SW480 (cell line): ENCODE results near the gene NEGR1.

ENCODE experiments used
- DNase-seq: peaks from one replicate; pipeline ENCODE4 v3.0.0-alpha.2; 2016; ENCODE audit warnings: low spot score

Gene NEGR1

DNA sequence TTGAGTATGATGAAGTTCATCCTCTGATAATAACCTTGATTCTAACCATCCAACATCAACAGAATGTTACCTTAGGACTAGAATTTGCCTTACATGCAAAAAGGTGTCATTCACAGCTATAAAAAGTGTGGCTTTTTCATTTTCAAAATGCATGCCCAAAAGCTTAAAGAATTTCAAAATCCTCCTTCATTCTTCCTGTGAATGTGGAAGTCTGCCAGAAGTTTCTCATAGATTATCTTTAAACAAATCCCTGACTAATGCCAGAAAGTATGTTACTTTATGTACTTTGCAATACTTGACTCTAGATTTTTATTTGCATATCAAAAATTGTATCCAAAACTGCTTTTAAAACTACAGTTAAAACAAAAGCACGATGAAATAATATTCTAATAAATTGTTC lies 930.9 kb downstream of the NEGR1 start:
- no peak for DNase-seq

DNA sequence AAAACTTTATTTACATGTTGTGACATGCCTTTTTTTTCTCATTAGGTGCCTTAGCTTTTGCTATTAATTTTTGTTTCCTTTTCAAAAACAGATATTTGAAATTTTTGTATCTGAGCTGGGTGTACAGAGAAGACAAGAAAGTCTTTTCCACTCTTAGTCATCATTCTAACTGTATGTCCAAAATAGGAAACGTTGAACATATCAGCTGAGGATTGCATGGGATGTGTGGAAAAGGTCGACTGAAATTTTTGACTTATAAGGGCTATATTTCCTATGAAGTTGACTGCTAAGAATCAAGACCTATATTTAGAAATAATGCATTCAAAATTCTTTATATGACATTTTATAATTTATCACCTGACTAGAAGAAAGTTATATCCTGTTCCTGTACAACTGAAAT lies 931.5 kb downstream of the NEGR1 start:
- DNase-seq, result no peak

DNA sequence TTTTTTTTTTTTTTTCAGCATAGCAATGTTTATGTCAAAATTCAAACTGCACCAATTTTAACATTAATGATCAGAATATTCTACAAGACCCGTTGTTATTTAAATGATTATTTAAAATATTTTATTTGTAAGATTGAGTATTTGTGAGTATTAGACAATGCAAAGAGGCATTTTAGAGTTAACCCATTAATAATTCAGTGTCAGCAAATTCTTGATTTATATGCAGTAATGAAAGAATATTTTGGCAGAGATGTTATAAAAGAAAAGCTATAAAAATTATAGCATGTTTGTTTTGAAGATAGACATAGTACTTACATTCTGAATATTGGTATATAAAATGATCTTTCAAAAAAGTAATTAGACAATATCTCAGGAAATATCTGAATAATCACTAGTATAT lies 932.0 kb downstream of the NEGR1 start:
- DNase-seq, result no peak
